Activated T-helper 2 cell treated with anti-CD3 and anti-CD28 coated beads, Interferon-gamma antibody, Interleukin-2, Interleukin-4, amounts not matched to agents 10 μg/mL and 5 μg/mL and 100 μg/mL, durations not matched to agents 14 hours and 24 hours and 36 hours (primary cell): ENCODE results near the gene AFAP1L1. TPM values are rescaled to one million over a fixed set of nuclear protein-coding genes. Genes with fewer than 3 reads are reported as not detected.

Experiments
- DNase-seq: peaks from one replicate; pipeline ENCODE4 v3.0.0; 2021; ENCODE audit warnings: low spot score
- H3K27ac Mint-ChIP-seq: one replicate; pipeline ENCODE4 v1.8.0; 2021; ENCODE audit warnings: mixed read lengths
- H3K27me3 Mint-ChIP-seq: one replicate; pipeline ENCODE4 v1.8.0; 2021; ENCODE audit warnings: low read depth, mixed read lengths
- H3K36me3 Mint-ChIP-seq: one replicate; pipeline ENCODE4 v1.8.0; 2021; ENCODE audit warnings: low read depth, mixed read lengths
- H3K4me1 Mint-ChIP-seq: one replicate; pipeline ENCODE4 v1.8.0; 2021; ENCODE audit warnings: low read depth, mixed read lengths
- H3K4me3 Mint-ChIP-seq: one replicate; pipeline ENCODE4 v1.8.0; 2021; ENCODE audit warnings: low read depth, mild to moderate bottlenecking, moderate library complexity, mixed read lengths
- H3K9me3 Mint-ChIP-seq: one replicate; pipeline ENCODE4 v1.8.0; 2021; ENCODE audit warnings: mixed read lengths
- intact Hi-C: fragments of 100-400 bp; cut with micrococcal nuclease; formaldehyde crosslinking; loops from one replicate; pipeline ENCODE4 v1.15.1; 2023
- total RNA-seq: library from RNA; stranded (reverse); gene quantifications from 2 replicates; pipeline ENCODE4 v1.2.3, GENCODE V29; 2022

The AFAP1L1 gene
- not detected in 2 replicates for total RNA-seq

DNA sequence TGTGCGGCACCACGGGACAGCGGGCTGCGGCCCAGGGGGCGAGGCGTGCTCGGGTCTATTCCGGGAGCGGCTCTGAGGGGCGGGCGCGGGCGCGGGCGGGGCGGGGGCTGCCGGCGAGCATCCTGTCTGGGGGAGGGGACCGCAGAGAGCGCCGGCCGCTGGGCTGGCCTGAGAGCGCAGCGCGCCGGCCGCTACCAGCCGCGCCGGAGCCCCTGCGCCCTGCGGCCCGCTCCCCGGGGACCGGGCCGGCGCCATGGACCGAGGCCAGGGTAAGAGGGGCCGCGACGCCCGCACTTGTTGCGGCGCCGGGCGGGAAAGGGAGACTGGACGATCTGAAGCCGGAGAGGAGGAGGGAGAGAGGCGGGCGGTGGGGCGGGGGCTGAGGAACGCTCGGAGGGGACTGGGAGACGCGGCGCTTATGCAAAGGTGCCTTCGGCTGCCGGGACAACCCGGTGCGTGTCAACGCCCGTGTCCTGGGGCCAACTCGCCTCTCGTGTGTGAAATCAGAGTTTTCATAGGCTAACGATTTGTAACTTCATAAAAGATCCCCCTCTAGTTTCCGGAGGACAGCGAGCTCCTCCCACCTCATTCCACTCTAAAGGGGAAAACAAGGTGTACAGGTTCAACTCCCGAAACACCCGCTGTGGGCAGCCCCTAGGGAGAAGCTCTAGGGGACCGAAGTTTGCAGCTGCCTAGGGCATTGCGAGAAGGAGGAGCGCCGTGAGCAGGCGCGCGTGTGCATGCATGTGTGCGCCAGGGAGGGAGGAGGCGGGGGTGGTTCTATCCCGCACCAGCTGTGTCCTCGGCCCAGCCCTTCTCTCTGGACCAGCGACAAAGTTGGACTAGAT lies at the start of gene AFAP1L1:
AFAP1L1 (plus strand) TSS at position 144 of the 848 bp plus-strand sequence; CDS start at position 254, 110 bp downstream.
- Mint-ChIP-seq H3K4me1 (peaks cover 7% of the 10 kb centered on the region), H3K27me3 (peaks cover 56% of the 10 kb centered on the region), H3K36me3 (no peaks in the 10 kb centered on the region), H3K9me3 (no peaks in the 10 kb centered on the region), H3K4me3 (peak within 1 kb of the TSS; percentile 80), H3K27ac (no peak within 1 kb of the TSS)
- DNase-seq = no peak
- intact Hi-C loops = no loop called here

DNA sequence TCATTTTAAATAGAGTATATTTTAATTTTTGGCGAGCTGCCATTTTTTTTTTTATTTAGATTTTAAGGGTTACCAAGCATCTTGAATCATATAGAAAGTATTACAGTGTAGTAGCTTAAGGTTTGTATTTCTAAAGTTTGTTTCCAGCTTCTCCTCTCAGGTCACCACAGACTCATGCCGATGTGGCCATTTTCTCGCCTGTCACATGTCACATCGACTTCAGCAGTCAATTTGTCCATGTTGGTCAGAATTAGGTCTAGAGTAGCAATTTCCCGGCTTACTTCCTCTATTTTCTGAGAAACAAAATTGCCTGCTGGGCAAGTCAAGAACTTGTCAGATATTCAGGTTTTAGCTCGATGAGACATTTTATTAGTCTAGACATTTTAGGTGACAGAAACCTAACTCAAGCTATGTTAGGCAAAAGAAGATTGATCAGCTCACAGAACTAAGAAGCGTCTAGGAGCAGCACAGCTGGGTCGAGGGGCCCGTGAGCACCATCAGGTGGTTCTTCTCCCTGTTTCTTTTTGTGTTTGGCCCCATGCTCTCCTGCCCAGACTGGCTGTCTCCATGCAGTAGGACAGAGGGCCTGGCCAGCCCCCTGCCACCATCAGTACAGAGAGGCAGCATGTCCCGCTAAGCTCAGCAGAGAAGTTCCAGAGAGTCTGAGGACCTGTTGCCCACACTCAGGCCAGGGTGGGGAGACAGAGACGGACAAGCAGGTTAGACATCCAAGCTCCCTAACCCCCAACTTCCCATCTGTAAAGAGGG lies 48.4 kb upstream of the AFAP1L1 start:
- intact Hi-C loops = no loop called here
- Mint-ChIP-seq H3K9me3 (no peaks in the 10 kb centered on the region), H3K4me3 (no peak overlapping the region), H3K27ac (no peak overlapping the region), H3K4me1 (no peaks in the 10 kb centered on the region), H3K36me3 (no peaks in the 10 kb centered on the region), H3K27me3 (peaks cover 16% of the 10 kb centered on the region)
- DNase-seq = no peak

DNA sequence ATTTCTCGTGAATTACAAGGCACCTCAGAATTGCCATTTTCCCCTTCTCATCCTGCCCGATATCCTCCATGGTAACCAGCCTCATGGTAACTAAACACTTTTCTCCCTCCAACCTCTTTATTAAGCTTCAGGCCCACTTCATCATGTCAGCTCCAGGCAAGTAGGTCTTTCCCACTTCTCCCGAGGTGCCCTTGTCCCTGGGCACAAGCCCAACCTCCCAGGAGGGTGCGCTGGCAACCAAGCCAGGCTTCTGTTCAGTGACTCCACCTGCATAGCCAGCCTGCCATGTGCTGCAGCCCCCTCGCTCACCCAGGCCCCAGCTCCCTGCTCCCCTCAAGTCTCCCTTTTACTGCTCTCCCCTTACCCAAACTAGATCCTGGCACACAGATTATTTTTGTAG lies 47.4 kb upstream of the AFAP1L1 start:
- H3K27me3 Mint-ChIP-seq = peaks cover 20% of the 10 kb centered on the region
- DNase-seq = no peak
- H3K4me3 Mint-ChIP-seq = no peak overlapping the region
- no peaks in the 10 kb centered on the region for H3K36me3 Mint-ChIP-seq
- H3K9me3 Mint-ChIP-seq = no peaks in the 10 kb centered on the region
- intact Hi-C loops = no loop called here
- no peaks in the 10 kb centered on the region for H3K4me1 Mint-ChIP-seq
- no peak overlapping the region for H3K27ac Mint-ChIP-seq

DNA sequence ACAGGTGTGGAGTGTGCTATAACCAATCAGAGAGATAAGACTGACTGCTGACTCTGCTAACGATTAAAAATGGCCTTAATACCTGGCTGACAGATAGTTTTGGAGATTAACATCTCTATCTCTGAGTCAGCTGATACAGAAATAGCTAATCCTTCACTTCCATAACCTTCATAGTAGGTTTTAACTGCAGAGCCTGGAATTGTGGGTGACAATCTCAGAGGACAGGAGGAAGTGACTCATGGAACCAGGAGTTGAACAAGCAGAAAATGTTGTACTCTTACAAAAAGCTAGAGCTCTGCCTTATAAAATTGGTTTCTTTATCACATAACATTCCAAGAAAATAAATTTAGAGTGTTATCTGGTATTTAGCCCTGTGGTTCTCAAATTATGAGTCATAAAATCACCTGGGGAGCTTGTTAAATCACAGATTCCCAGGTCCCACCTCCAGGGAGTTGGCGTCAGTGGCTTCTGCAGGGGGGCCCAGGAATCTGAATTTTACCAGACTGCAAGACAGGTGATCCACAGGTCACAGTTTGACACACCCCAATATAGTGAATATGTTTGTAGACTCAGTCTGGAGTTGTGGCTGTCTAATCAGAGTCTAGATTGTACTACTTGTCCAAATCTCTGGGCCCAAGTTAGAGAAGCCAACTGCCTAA lies 44.4 kb upstream of the AFAP1L1 start:
- intact Hi-C loops = no loop called here

DNA sequence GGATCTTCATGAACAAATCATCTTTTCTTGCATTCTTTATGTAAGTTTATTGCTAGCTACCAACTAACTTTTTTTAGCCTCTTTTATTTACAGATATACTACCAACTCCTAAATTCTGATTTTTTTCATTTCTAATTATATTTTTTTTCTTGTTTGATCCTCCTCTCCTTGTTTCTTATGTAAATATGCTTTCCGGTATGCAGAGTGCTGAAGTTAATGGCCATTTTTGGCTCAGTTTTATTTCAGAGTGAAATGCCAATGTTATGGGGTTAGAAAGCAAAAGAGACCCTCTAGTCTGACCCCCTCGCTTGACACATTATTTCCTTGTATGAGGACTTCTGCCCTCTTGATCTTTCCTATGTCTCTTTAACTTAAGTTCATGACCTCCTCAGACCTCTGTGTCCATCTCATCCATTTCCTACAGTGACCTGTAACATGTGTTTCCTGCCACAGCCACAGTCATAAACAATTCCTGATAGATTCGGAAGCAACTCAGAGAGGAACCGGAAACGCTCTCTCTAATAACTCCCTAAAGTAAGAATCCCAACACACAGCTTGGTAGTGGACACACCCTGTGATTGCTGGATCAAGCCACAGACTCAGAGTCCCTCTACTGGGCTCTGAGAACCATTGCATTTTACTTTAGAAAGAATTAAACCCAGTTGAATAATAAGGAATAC lies 42.9 kb upstream of the AFAP1L1 start:
- no peak for DNase-seq
- peaks cover 30% of the 10 kb centered on the region for H3K27me3 Mint-ChIP-seq
- H3K4me1 Mint-ChIP-seq = no peaks in the 10 kb centered on the region
- intact Hi-C loops = no loop called here
- no peak overlapping the region for H3K4me3 Mint-ChIP-seq
- H3K9me3 Mint-ChIP-seq = no peaks in the 10 kb centered on the region
- H3K27ac Mint-ChIP-seq = no peak overlapping the region
- no peaks in the 10 kb centered on the region for H3K36me3 Mint-ChIP-seq

More for the DNA sequence above, 44.4 kb upstream of the AFAP1L1 start:
- H3K36me3 Mint-ChIP-seq = no peaks in the 10 kb centered on the region
- DNase-seq = no peak
- no peaks in the 10 kb centered on the region for H3K4me1 Mint-ChIP-seq
- no peak overlapping the region for H3K4me3 Mint-ChIP-seq
- peaks cover 25% of the 10 kb centered on the region for H3K27me3 Mint-ChIP-seq
- no peaks in the 10 kb centered on the region for H3K9me3 Mint-ChIP-seq
- no peak overlapping the region for H3K27ac Mint-ChIP-seq

DNA sequence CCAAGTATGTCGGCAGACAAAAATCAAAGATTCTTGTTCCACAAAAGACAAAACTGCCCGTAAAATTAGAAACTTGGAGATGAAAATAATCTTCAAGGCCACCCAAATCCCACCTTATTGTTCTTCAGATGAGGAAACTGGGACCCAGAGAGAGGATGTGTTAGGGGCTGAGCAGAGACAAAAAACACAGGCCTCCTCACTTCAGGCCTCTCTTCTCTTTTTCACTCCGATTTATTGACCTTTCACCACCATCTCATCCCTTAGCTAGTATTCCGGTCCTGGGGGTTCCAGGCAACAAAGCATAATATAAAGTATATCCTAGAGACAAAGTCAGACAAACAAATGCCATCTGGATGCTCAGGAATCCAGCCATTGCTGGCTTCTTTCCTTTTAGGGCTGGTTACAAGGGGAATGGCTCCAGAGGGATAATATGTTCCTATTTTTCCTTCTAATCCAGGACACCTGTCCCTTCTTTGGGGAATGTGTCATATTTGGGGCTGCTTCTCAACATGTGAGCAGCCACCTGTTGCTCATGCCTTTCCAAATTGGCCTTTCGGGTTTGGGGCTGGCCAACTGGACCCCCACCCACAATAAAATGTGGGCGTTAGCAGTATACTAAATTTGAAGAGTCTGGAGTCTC lies 42.2 kb upstream of the AFAP1L1 start:
- no peaks in the 10 kb centered on the region for H3K36me3 Mint-ChIP-seq
- no peaks in the 10 kb centered on the region for H3K9me3 Mint-ChIP-seq
- no peak overlapping the region for H3K4me3 Mint-ChIP-seq
- H3K4me1 Mint-ChIP-seq = no peaks in the 10 kb centered on the region
- H3K27me3 Mint-ChIP-seq = peaks cover 33% of the 10 kb centered on the region
- DNase-seq = no peak
- no peak overlapping the region for H3K27ac Mint-ChIP-seq
- intact Hi-C loops = no loop called here

DNA sequence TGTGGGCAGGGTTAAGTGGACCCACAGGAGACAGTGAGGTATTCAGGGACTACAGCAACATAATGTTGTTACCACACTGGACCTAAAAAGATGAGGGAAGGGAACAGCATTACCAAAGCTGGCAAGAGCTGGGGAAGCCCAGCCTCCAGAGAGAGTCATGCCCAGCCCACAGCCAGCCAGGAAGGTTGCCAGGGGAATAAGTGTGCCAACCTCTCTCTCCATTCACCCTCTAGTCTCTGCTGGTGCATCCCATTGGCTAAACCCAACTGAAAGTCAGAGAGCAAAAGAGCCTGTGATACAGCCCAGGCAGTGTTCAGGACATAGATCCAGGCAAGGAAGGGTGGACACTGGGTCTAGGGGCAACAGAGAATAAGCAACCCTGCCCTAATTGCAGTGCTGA lies 35.8 kb upstream of the AFAP1L1 start:
- Mint-ChIP-seq H3K4me3 (no peak overlapping the region), H3K27ac (no peak overlapping the region), H3K27me3 (peaks cover 31% of the 10 kb centered on the region), H3K4me1 (peaks cover 10% of the 10 kb centered on the region), H3K36me3 (no peaks in the 10 kb centered on the region), H3K9me3 (peaks cover 4% of the 10 kb centered on the region)
- intact Hi-C loops = no loop called here
- DNase-seq = no peak

DNA sequence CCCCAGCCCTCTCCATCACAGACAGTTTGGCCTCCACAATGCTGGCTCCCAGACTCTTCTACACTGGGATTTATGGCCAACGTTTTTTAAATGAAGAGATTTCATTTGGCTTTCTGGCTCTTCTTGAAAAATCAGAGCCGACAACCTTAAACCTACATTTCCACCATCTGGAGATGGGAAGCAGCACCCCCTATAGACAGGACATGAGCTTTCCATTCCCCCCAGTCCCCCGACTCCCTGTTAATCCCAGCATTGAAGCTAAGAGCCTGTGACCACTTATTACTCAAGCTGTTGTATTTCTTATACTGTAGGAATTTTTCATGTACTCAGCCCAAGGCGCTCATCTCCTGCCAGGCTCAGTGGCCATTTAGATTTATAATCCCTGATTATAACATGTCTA lies 34.0 kb upstream of the AFAP1L1 start:
- no peak overlapping the region for H3K27ac Mint-ChIP-seq
- H3K4me1 Mint-ChIP-seq = peaks cover 15% of the 10 kb centered on the region
- DNase-seq = no peak
- no peaks in the 10 kb centered on the region for H3K36me3 Mint-ChIP-seq
- H3K9me3 Mint-ChIP-seq = peaks cover 4% of the 10 kb centered on the region
- H3K4me3 Mint-ChIP-seq = no peak overlapping the region
- intact Hi-C loops = no loop called here
- peaks cover 28% of the 10 kb centered on the region for H3K27me3 Mint-ChIP-seq

DNA sequence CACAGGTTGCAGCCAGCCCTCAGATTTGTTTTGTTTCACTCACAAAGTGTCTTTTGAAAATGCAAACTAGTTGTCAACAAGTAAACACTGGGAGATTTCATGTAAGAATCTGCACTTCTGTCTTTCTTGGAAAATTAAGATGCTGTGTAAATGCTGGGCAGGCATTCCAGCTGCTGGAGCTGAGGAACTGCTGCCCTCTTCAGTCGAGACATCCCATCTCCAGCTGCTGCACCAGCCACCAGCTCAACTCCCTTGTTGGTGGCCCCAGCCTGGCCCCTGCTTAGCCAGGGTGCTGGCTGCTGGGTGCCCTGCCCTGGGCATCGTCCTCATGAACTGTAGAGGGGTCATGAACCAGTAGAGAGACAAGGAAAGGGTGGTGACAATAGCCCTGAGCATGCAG lies 33.1 kb upstream of the AFAP1L1 start:
- H3K27ac Mint-ChIP-seq = no peak overlapping the region
- DNase-seq = no peak
- peaks cover 4% of the 10 kb centered on the region for H3K9me3 Mint-ChIP-seq
- no peaks in the 10 kb centered on the region for H3K36me3 Mint-ChIP-seq
- peaks cover 15% of the 10 kb centered on the region for H3K4me1 Mint-ChIP-seq
- no peak overlapping the region for H3K4me3 Mint-ChIP-seq
- H3K27me3 Mint-ChIP-seq = peaks cover 24% of the 10 kb centered on the region
- intact Hi-C loops = no loop called here

DNA sequence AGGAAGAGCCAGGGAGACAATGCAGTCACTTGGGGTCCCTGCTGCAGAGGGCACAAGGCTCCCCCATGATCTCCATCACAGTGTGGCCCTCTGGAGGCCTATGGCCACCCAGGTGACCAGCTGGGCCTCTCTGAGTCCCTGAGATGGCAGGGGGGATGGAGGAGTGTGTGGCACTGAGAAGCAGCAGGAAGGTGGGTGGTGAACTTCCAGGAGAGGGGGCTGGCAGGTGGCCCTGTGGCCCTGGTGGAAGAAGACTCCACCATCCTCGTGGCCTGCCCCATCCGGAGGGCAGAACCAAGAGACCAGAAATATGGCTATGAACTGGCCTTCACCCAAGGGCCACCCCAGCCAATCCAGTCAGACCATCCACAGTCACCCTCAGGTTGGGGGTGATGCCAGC lies 31.7 kb upstream of the AFAP1L1 start:
- DNase-seq = no peak
- peaks cover 17% of the 10 kb centered on the region for H3K27me3 Mint-ChIP-seq
- H3K27ac Mint-ChIP-seq = peak overlapping the region; percentile 79
- no peak overlapping the region for H3K4me3 Mint-ChIP-seq
- peaks cover 15% of the 10 kb centered on the region for H3K4me1 Mint-ChIP-seq
- peaks cover 4% of the 10 kb centered on the region for H3K9me3 Mint-ChIP-seq
- no peaks in the 10 kb centered on the region for H3K36me3 Mint-ChIP-seq
- intact Hi-C loops = no loop called here

DNA sequence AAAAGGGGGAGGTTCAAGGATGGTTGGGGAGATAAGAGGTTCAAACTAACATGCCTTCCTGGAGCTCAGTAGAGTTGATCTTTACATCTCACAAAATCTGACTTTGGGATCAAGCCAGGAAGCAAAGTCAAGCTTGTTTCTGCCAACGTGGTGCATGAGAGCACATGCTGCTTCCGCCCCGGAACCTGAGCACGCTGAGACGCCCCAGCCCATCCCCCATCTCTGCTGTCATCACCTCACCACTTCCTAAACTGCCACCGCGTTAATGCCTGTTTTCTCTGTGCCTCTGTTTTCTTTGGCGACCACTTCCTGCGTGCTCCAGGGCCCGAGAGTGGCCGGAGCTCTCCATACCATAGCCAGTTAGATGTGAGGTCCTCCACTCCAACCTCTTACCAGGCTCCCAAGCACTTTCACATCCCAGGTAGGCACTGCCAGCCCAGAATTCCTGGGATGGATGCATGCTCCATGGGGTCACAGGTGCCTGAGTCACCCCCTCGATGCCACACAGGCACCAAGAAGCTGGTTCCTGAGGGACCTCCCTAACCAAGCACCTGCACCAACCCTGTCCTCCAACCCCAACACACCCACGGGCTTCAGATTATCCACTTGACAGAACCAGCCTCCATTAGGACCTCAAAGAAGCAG lies 31.2 kb upstream of the AFAP1L1 start:
- peaks cover 20% of the 10 kb centered on the region for H3K27me3 Mint-ChIP-seq
- H3K9me3 Mint-ChIP-seq = peaks cover 4% of the 10 kb centered on the region
- intact Hi-C loops = no loop called here
- peaks cover 15% of the 10 kb centered on the region for H3K4me1 Mint-ChIP-seq
- DNase-seq = peak; percentile 77
- peak overlapping the region; percentile 79 for H3K27ac Mint-ChIP-seq
- no peak overlapping the region for H3K4me3 Mint-ChIP-seq
- H3K36me3 Mint-ChIP-seq = no peaks in the 10 kb centered on the region

DNA sequence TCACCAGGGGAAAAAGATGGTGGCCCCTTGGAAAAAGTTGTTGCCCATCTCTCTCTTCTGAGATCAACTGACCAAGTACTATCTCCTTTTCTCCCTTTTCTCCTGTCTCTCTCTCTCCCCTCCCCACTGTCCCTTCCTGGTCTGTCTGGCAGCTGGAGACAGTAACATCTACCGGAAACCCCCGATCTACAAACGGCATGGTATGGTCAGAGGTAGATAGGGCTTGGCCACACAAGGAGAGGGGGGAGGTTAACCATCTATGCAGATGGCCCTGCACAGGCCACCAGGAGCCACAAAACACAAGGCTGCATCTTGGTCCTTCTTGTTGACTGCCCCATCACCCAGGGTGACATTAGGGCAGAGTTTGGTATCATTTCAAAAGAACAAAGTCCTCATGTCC lies 29.3 kb upstream of the AFAP1L1 start:
- intact Hi-C loops = no loop called here
- Mint-ChIP-seq H3K36me3 (no peaks in the 10 kb centered on the region), H3K9me3 (peaks cover 4% of the 10 kb centered on the region), H3K4me1 (peaks cover 15% of the 10 kb centered on the region), H3K27ac (no peak overlapping the region), H3K27me3 (peaks cover 18% of the 10 kb centered on the region), H3K4me3 (no peak overlapping the region)
- DNase-seq = no peak
